Midbrain (tissue), 1 donor: ENCODE results near the gene RPAP3.

Experiments
- DNase-seq: peaks from one replicate; lab custom pipeline; 2025; lab: John Stamatoyannopoulos, UW

Gene RPAP3

GRCh38 chr12:47718531-47718930 is 12.7 kb upstream of the RPAP3 start:
- no peak for DNase-seq

- DNase-seq: peak; percentile 90
Measured at GRCh38 chr12:47717443-47718193, 11.8 kb upstream of the RPAP3 start.

- DNase-seq: no peak
Measured at GRCh38 chr12:47717046-47717442, 11.2 kb upstream of the RPAP3 start.

- no peak for DNase-seq
Measured at GRCh38 chr12:47715877-47716548, 10.2 kb upstream of the RPAP3 start.

GRCh38 chr12:47715393-47715876 is 9.6 kb upstream of the RPAP3 start:
- peak; percentile 93 for DNase-seq

GRCh38 chr12:47714826-47715386 is 9.1 kb upstream of the RPAP3 start:
- DNase-seq: no peak

- no peak for DNase-seq
Measured at GRCh38 chr12:47712171-47712570, 6.3 kb upstream of the RPAP3 start.

GRCh38 chr12:47711448-47711847 is 5.6 kb upstream of the RPAP3 start:
- no peak for DNase-seq

GRCh38 chr12:47710278-47710677 is 4.4 kb upstream of the RPAP3 start:
- no peak for DNase-seq

GRCh38 chr12:47709671-47710070 is 3.8 kb upstream of the RPAP3 start:
- no peak for DNase-seq

- no peak for DNase-seq
Measured at GRCh38 chr12:47709237-47709636, 3.4 kb upstream of the RPAP3 start.

- DNase-seq: no peak
Measured at GRCh38 chr12:47707905-47708543, 2.2 kb upstream of the RPAP3 start.

- no peak for DNase-seq
Measured at GRCh38 chr12:47707355-47707754, 1.5 kb upstream of the RPAP3 start.

GRCh38 chr12:47705229-47705565 is 633 bp downstream of the RPAP3 start:
- DNase-seq: no peak

- no peak for DNase-seq
Measured at GRCh38 chr12:47704719-47705118, 1.1 kb downstream of the RPAP3 start.

- no peak for DNase-seq
Measured at GRCh38 chr12:47700263-47700662, 5.6 kb downstream of the RPAP3 start.

GRCh38 chr12:47698631-47699030 is 7.2 kb downstream of the RPAP3 start:
- DNase-seq: no peak

- no peak for DNase-seq
Measured at GRCh38 chr12:47698055-47698454, 7.8 kb downstream of the RPAP3 start.

- DNase-seq: no peak
Measured at GRCh38 chr12:47689215-47689614, 16.6 kb downstream of the RPAP3 start.

GRCh38 chr12:47687636-47688035 is 18.2 kb downstream of the RPAP3 start:
- DNase-seq: no peak

GRCh38 chr12:47686645-47687240 is 19.1 kb downstream of the RPAP3 start:
- DNase-seq: peak; percentile 70

- no peak for DNase-seq
Measured at GRCh38 chr12:47679785-47680184, 26.0 kb downstream of the RPAP3 start.
